ENCODE results near the gene SSR4.
"Not testable (repeated sequence)": the region's sequence is repeated elsewhere in the genome, so short reads cannot be mapped to it uniquely, and the experiment has no call there.

- not testable (repeated sequence) for TF ChIP-seq CTCF (conservative IDR thresholded peaks at IDR 0.05); ZFX (IDR thresholded peaks at IDR 0.05)
Measured at GRCh38 chrX:153818064-153818463, 23.6 kb downstream of the SSR4 start.

All from C4-2B (cell line).